ENCODE measurements around the gene AHNAK2.

DNA sequence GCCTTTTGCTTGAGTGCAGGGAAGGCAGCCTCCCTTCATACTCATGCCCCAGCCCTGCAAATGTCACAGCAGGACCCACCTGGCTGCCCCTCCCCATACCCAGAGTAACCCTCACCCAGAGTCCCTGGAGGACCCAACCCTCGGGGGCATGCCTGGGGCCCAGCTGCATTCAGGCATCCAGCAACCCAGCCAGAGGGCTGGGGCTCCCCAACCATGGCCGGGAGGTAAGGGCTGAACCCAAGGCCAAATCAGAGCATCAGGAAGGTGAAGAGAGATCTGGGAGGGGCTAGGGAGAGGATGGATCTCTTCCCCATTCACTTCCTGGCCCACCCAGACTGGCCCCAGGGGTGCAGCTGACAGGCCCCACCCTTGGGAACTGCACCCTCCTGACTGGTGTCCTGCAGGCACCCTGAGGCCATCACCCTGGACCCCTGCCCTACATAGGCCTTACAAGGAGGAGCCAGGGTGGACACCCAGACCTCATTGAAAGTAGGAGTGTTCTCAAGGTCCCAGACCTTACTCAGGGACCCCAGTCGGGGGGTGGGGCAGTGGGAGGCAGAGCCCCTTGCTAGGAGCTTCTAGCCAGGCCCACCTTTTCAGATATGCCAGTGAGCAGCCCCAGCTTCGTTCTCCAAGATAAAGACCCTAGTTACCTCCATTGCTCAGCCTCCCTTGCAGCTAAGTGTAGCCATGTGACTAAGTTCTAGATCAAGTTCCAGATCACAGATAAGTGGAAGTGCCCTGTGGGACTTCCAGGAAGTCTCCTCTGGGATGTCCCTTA is 54.3 kb downstream of the AHNAK2 start:
- TF ChIP-seq, protein P1, sequence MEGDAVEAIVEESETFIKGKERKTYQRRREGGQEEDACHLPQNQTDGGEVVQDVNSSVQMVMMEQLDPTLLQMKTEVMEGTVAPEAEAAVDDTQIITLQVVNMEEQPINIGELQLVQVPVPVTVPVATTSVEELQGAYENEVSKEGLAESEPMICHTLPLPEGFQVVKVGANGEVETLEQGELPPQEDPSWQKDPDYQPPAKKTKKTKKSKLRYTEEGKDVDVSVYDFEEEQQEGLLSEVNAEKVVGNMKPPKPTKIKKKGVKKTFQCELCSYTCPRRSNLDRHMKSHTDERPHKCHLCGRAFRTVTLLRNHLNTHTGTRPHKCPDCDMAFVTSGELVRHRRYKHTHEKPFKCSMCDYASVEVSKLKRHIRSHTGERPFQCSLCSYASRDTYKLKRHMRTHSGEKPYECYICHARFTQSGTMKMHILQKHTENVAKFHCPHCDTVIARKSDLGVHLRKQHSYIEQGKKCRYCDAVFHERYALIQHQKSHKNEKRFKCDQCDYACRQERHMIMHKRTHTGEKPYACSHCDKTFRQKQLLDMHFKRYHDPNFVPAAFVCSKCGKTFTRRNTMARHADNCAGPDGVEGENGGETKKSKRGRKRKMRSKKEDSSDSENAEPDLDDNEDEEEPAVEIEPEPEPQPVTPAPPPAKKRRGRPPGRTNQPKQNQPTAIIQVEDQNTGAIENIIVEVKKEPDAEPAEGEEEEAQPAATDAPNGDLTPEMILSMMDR (IDR thresholded peaks at IDR 0.05) = no peak
- no peak for TF ChIP-seq ZFX (IDR thresholded peaks at IDR 0.05; ENCODE audit: borderline replicate concordance)

Measured in 22Rv1 (cell line).